Measurements from ENCODE around the gene SLC6A6. TPM values are rescaled to one million over a fixed set of nuclear protein-coding genes. Genes with fewer than 3 reads are reported as not detected.

The SLC6A6 gene
- polyA plus RNA-seq, 1 donor (not counting 4 experiments of a cell fraction or from before 2014, with no cell fraction given) = 8.3 TPM

- Histone ChIP-seq H3K27ac (ENCODE audit: control insufficient read depth, insufficient read depth, low read length) (no peak overlapping the region), H3K4me3 (ENCODE audit: control insufficient read depth in 2 of 3, extremely low read depth in 1 of 3, insufficient read depth in 2 of 3, low read depth in 1 of 3, low read length in 3 of 3) (no peak overlapping the region), H2AFZ (ENCODE audit: control insufficient read depth, low read length) (no peak overlapping the region), H3K36me3 (ENCODE audit: control insufficient read depth in 2 of 2, extremely low read depth in 1 of 2, insufficient read depth in 2 of 2, low read length in 2 of 2) (no peaks in the 10 kb centered on the region), H3K9me1 (ENCODE audit: control insufficient read depth, extremely low read depth, insufficient read depth, low read length) (no peaks in the 10 kb centered on the region), H3K9ac (ENCODE audit: control insufficient read depth, extremely low read depth, insufficient read depth, low read length) (no peak overlapping the region), H4K20me1 (ENCODE audit: control insufficient read depth, extremely low read depth, insufficient read depth, low read length) (no peaks in the 10 kb centered on the region), H3K4me1 (ENCODE audit: control insufficient read depth, extremely low read depth, insufficient read depth, low read length) (no peaks in the 10 kb centered on the region), H3K27me3 (ENCODE audit: control insufficient read depth, extremely low read depth, insufficient read depth, low read length) (peaks cover 9% of the 10 kb centered on the region), H3K79me2 (ENCODE audit: control insufficient read depth, insufficient read depth, low read length) (no peaks in the 10 kb centered on the region), H3K9me3 (ENCODE audit: control insufficient read depth, low read depth, low read length) (no peaks in the 10 kb centered on the region), H3K4me2 (ENCODE audit: control insufficient read depth, extremely low read depth, insufficient read depth, low read depth, low read length) (no peak overlapping the region)
- no peak for FAIRE-seq
- dilution Hi-C loops (cut with MboI; ENCODE audit: extremely low pct_ligation_motif_present, low sequenced_read_pairs) = no loop called here
- no peak for TF ChIP-seq CTCF (optimal IDR thresholded peaks at IDR 0.05 in 1 of 3, IDR thresholded peaks at IDR 0.05 in 1 of 3, conservative IDR thresholded peaks at IDR 0.05 in 1 of 3; ENCODE audit: extremely low read depth in 1 of 3, insufficient read depth in 2 of 3, low read length in 3 of 3)
- TF ChIP-seq EZH2 (IDR thresholded peaks at IDR 0.05; ENCODE audit: low read length) = no peak
- DNase-seq (ENCODE audit: low read depth, low spot score) = no peak
Observed at GRCh38 chr3:14391033-14391432, 11.4 kb upstream of the SLC6A6 start.

GRCh38 chr3:14392231-14392630 is 10.2 kb upstream of the SLC6A6 start:
- FAIRE-seq (no peak), DNase-seq (ENCODE audit: low read depth, low spot score) (no peak)
- no peaks in the 10 kb centered on the region for H3K36me3 ChIP-seq (ENCODE audit: control insufficient read depth in 2 of 2, extremely low read depth in 1 of 2, insufficient read depth in 2 of 2, low read length in 2 of 2)
- no peak overlapping the region for H3K4me2 ChIP-seq (ENCODE audit: control insufficient read depth, extremely low read depth, insufficient read depth, low read depth, low read length)
- no peaks in the 10 kb centered on the region for H3K79me2 ChIP-seq (ENCODE audit: control insufficient read depth, insufficient read depth, low read length)
- no peak overlapping the region for H3K4me3 ChIP-seq (ENCODE audit: control insufficient read depth in 2 of 3, extremely low read depth in 1 of 3, insufficient read depth in 2 of 3, low read depth in 1 of 3, low read length in 3 of 3)
- H3K9me3 ChIP-seq (ENCODE audit: control insufficient read depth, low read depth, low read length) = no peaks in the 10 kb centered on the region
- H3K9ac ChIP-seq (ENCODE audit: control insufficient read depth, extremely low read depth, insufficient read depth, low read length) = no peak overlapping the region
- TF ChIP-seq CTCF (optimal IDR thresholded peaks at IDR 0.05 in 1 of 3, IDR thresholded peaks at IDR 0.05 in 1 of 3, conservative IDR thresholded peaks at IDR 0.05 in 1 of 3; ENCODE audit: extremely low read depth in 1 of 3, insufficient read depth in 2 of 3, low read length in 3 of 3) (peak in 2 of 3 experiments; percentile 6 to 28), EZH2 (IDR thresholded peaks at IDR 0.05; ENCODE audit: low read length) (no peak)
- H3K4me1 ChIP-seq (ENCODE audit: control insufficient read depth, extremely low read depth, insufficient read depth, low read length) = no peaks in the 10 kb centered on the region
- H3K9me1 ChIP-seq (ENCODE audit: control insufficient read depth, extremely low read depth, insufficient read depth, low read length) = no peaks in the 10 kb centered on the region
- no peaks in the 10 kb centered on the region for H4K20me1 ChIP-seq (ENCODE audit: control insufficient read depth, extremely low read depth, insufficient read depth, low read length)
- no peaks in the 10 kb centered on the region for H3K27me3 ChIP-seq (ENCODE audit: control insufficient read depth, extremely low read depth, insufficient read depth, low read length)
- H3K27ac ChIP-seq (ENCODE audit: control insufficient read depth, insufficient read depth, low read length) = no peak overlapping the region
- dilution Hi-C loops (cut with MboI; ENCODE audit: extremely low pct_ligation_motif_present, low sequenced_read_pairs) = no loop called here
- H2AFZ ChIP-seq (ENCODE audit: control insufficient read depth, low read length) = no peak overlapping the region
